CD8-positive, alpha-beta memory T cell (primary cell): ENCODE data around the gene GNA12. TPM values are rescaled to one million over a fixed set of nuclear protein-coding genes. Genes with fewer than 3 reads are reported as not detected.
"Not testable (repeated sequence)": the region's sequence is repeated elsewhere in the genome, so short reads cannot be mapped to it uniquely, and the experiment has no call there.

Experiments
- CTCF ChIA-PET: fragments of 350-600 bp; sonication (Branson Sonifier 250); formaldehyde crosslinking; loops from one replicate; lab custom pipeline; 2021; ENCODE audit warnings: antibody characterized with exemption; lab: Charles Lee
- POLR2A ChIA-PET: fragments of 350-600 bp; sonication (Branson Sonifier 250); formaldehyde crosslinking; loops from one replicate; lab custom pipeline; 2021; ENCODE audit warnings: antibody characterized with exemption; lab: Charles Lee
- DNase-seq, 5 donors: peaks; one replicate each; pipeline versions ENCODE4 v3.0.0 to v3.0.0-alpha.2; 2020 to 2022; ENCODE audit warnings: mixed read lengths in 1 of 5
- H3K27ac ChIP-seq: one replicate; pipeline ENCODE4 v1.7.0; 2013; ENCODE audit warnings: low read depth, mild to moderate bottlenecking, low read length, moderate library complexity
- H3K27me3 ChIP-seq: 2 replicates; pipeline ENCODE4 v1.7.0; 2013; ENCODE audit warnings: low read length, mild to moderate bottlenecking; ENCODE audit not compliant: insufficient read depth, poor library complexity, severe bottlenecking
- H3K36me3 ChIP-seq: 2 replicates; pipeline ENCODE4 v1.7.0; 2013; ENCODE audit warnings: mild to moderate bottlenecking, low read length, moderate library complexity; ENCODE audit not compliant: insufficient read depth
- H3K4me1 ChIP-seq: 2 replicates; pipeline ENCODE4 v1.7.0; 2013; ENCODE audit warnings: mild to moderate bottlenecking, low read length, moderate library complexity; ENCODE audit not compliant: insufficient read depth
- H3K4me3 ChIP-seq: 2 replicates; pipeline ENCODE4 v1.7.0; 2013; ENCODE audit warnings: mild to moderate bottlenecking, low read length
- H3K9me3 ChIP-seq: 2 replicates; pipeline ENCODE4 v1.7.0; 2013; ENCODE audit warnings: mild to moderate bottlenecking, low read length
- H3K27ac Mint-ChIP-seq, 8 donors: one replicate each; pipeline ENCODE4 v1.8.0; 2020 to 2021; ENCODE audit warnings: mixed read lengths in 8 of 8, mild to moderate bottlenecking in 6 of 8, inconsistent platforms in 3 of 8, moderate library complexity in 3 of 8
- H3K27me3 Mint-ChIP-seq, 2 donors: one replicate each; pipeline ENCODE4 v1.8.0; 2020 to 2021; ENCODE audit warnings: mixed read lengths in 2 of 2, mild to moderate bottlenecking in 1 of 2, moderate library complexity in 1 of 2
- H3K36me3 Mint-ChIP-seq, 3 donors: one replicate each; pipeline ENCODE4 v1.8.0; 2020 to 2021; ENCODE audit warnings: mixed read lengths in 3 of 3, inconsistent platforms in 1 of 3, mild to moderate bottlenecking in 1 of 3
- H3K4me1 Mint-ChIP-seq, 3 donors: one replicate each; pipeline ENCODE4 v1.8.0; 2020 to 2021; ENCODE audit warnings: mixed read lengths in 3 of 3, inconsistent platforms in 1 of 3, mild to moderate bottlenecking in 1 of 3
- H3K4me3 Mint-ChIP-seq, 7 donors: one replicate each; pipeline ENCODE4 v1.8.0; 2020 to 2021; ENCODE audit warnings: mixed read lengths in 7 of 7, mild to moderate bottlenecking in 6 of 7, moderate library complexity in 4 of 7, inconsistent platforms in 2 of 7
- H3K9me3 Mint-ChIP-seq, 5 donors: one replicate each; pipeline ENCODE4 v1.8.0; 2020 to 2022; ENCODE audit warnings: mixed read lengths in 5 of 5, mild to moderate bottlenecking in 3 of 5, moderate library complexity in 2 of 5, inconsistent platforms in 1 of 5
- polyA plus RNA-seq: library from polyadenylated mRNA; unstranded; fragments of 300-500 nt; fragmentation: Illumina TruSeq; gene quantifications from one replicate; pipeline ENCODE4 v1.2.3, GENCODE V29; 2021
- total RNA-seq, 2 experiments: library from RNA; stranded (reverse); gene quantifications; one replicate each; pipeline ENCODE4 v1.2.3, GENCODE V29; 2021

Gene GNA12
- total and polyA plus RNA-seq, 3 experiments from 2014 or later = 11.2 to 21.2 (median 20.6) TPM

DNA sequence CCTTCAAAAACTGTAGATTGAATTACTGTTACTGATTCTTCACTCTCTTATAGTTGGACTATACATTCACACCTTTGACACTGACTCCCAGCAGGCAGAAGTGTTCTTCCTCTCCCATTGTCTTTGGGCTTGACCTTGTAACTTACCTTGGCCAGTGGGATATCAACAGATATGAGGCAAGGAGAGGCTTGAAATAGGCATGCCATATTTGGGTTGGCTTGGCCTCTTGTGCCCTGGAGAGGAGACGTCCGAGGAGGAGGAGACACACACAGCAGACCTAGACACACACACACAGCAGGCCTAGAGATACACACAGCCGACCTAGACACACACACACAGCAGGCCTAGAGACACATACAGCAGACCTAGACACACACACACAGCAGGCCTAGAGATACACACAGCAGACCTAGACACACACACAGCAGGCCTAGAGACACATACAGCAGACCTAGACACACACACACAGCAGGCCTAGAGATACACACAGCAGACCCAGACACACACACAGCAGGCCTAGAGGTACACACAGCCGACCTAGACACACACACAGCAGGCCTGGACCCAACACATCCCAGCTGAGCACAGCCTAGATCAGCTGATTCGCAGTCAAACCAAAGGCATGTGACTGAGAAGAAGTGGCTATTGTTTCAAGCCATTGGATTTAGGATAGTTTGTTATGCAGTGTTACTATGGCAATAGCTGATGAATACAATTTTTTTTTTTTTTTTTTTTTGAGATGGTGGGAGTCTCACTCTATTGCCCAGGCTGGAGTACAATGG lies 12.5 kb upstream of the GNA12 start:
- no peaks in the 10 kb centered on the region for H3K9me3 Mint-ChIP-seq

DNA sequence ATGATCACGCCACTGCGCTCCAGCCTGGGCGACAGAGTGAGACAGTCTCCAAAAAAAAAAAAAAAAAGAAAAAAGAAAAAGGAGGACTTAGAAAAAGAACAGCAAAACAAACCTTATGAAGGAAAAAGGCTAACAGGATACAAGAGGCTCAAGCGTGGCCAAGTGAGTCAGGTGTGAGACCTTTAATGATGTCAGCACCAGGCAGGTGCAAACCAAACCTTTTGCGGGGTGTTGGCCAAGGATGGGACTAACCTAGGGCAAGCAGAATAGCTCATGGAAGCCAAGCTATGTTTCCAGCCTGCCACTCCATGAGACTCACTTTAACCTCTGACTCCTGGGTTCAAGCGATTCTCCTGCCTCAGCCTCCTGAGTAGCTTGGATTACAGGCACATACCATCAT lies 11.3 kb upstream of the GNA12 start:
- Histone ChIP-seq H3K27me3 (no peaks in the 10 kb centered on the region), H3K9me3 (no peaks in the 10 kb centered on the region), H3K36me3 (no peaks in the 10 kb centered on the region), H3K27ac (no peak overlapping the region), H3K4me1 (peaks cover 4% of the 10 kb centered on the region), H3K4me3 (no peak overlapping the region)
- Mint-ChIP-seq H3K27me3 (no peaks in the 10 kb centered on the region), H3K4me1 (peaks cover 7 to 8% (median 7%) of the 10 kb centered on the region in 3 donors), H3K27ac (no peak overlapping the region), H3K9me3 (no peaks in the 10 kb centered on the region), H3K4me3 (no peak overlapping the region), H3K36me3 (no peaks in the 10 kb centered on the region)
- no peak for DNase-seq
- ChIA-PET CTCF (no interaction called here), POLR2A (interaction anchor here (0.7 kb wide), 1 partner anchor 459 kb away, joined by 8 read pairs; no protein-coding TSS in a partner anchor)

More for the DNA sequence above, 12.5 kb upstream of the GNA12 start:
- no peaks in the 10 kb centered on the region for H3K4me1 ChIP-seq
- CTCF ChIA-PET = no interaction called here
- no peak overlapping the region for H3K27ac ChIP-seq
- DNase-seq = no peak
- peak overlapping the region in 1 of 8 donors; percentile 33 for H3K27ac Mint-ChIP-seq
- no peaks in the 10 kb centered on the region for H3K27me3 Mint-ChIP-seq
- peaks cover under 1 to 2% (median 1%) of the 10 kb centered on the region in 3 donors for H3K4me1 Mint-ChIP-seq
- H3K4me3 Mint-ChIP-seq = no peak overlapping the region
- no peaks in the 10 kb centered on the region for H3K9me3 ChIP-seq
- H3K36me3 Mint-ChIP-seq = no peaks in the 10 kb centered on the region
- POLR2A ChIA-PET = interaction anchor here (0.7 kb wide), 2 partner anchors 9 to 31 kb away, joined by 3 to 5 read pairs; no protein-coding TSS in a partner anchor
- no peak overlapping the region for H3K4me3 ChIP-seq
- H3K27me3 ChIP-seq = no peaks in the 10 kb centered on the region
- no peaks in the 10 kb centered on the region for H3K36me3 ChIP-seq

DNA sequence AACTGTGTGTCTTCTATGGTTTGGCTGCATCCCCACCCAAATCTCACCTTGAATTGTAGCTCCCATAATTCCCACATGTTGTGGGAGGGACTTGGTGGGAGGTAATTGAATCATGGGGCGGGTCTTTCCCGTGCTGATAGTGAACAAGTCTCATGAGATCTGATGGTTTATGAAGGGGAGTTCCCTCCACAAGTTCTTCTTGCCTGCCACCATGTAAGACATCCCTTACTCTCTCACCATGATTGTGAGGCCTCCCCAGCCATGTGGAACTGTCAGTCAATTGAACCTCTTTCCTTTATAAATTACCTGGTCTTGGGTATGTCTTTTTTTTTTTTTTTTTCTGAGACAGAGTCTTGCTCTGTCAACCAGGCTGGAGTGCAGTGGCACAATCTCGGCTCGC lies 9.4 kb upstream of the GNA12 start:
- H3K9me3 Mint-ChIP-seq, H3K36me3 ChIP-seq, H3K4me1 ChIP-seq, DNase-seq, H3K27me3 ChIP-seq, H3K4me1 Mint-ChIP-seq, POLR2A ChIA-PET, H3K4me3 ChIP-seq, H3K9me3 ChIP-seq, H3K27ac ChIP-seq, H3K4me3 Mint-ChIP-seq, H3K27me3 Mint-ChIP-seq, H3K36me3 Mint-ChIP-seq, H3K27ac Mint-ChIP-seq: not testable (repeated sequence)
- CTCF ChIA-PET = interaction anchor here (1.3 kb wide), 1 partner anchor 11 kb away, joined by 5 read pairs; no protein-coding TSS in a partner anchor

DNA sequence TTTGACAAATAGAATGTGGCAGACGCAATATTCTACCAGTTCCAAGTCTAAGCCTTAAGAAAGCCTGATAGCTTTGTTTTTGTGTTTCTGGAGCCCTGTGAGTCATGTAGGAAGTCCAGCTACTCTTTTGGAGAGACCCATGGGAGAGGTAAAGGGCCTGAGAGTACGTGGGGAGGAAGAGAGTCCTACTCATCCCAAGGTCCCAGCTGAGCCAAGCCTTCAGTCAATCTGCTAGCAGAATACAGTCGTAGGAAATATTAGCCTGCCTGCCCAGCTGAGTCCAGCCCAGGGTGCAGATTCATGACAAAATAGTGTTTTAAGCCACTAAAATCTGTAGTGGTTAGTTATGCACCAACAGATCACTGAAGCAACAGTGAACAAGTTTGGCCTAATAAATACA lies 9.0 kb upstream of the GNA12 start:
- H3K27me3 ChIP-seq = no peaks in the 10 kb centered on the region
- Mint-ChIP-seq H3K27ac (no peak overlapping the region), H3K36me3 (no peaks in the 10 kb centered on the region), H3K27me3 (no peaks in the 10 kb centered on the region), H3K4me3 (no peak overlapping the region), H3K9me3 (no peaks in the 10 kb centered on the region), H3K4me1 (peaks cover 7 to 8% (median 7%) of the 10 kb centered on the region in 3 donors)
- no peak overlapping the region for H3K4me3 ChIP-seq
- H3K9me3 ChIP-seq = no peaks in the 10 kb centered on the region
- H3K27ac ChIP-seq = no peak overlapping the region
- no peak for DNase-seq
- no peaks in the 10 kb centered on the region for H3K36me3 ChIP-seq
- peaks cover 4% of the 10 kb centered on the region for H3K4me1 ChIP-seq
- CTCF ChIA-PET = interaction anchor here (1.3 kb wide), 1 partner anchor 12 kb away, joined by 5 read pairs; no protein-coding TSS in a partner anchor
- POLR2A ChIA-PET = interaction anchor here (0.9 kb wide), 1 partner anchor 11 kb away, joined by 3 read pairs; no protein-coding TSS in a partner anchor

DNA sequence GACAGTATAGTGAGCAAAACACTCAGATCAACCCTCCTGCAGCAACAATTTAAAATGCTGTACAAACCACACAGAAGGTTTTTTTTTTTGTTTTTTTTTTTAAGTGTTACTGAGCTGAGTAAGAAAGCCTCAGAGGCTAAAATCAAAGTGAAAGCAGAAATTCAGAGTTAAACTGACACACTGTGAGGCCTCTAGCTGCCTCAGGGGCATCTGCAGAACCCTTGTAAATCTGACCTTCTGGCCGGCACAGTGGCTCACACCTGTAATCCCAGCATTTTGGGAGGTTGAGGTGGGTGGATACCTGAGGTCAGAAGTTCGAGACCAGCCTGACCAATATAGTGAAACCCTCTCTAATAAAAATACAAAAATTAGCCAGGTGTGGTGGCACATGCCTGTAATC lies 7.4 kb upstream of the GNA12 start:
- DNase-seq = peak in 1 of 5 donors; percentile 9
- Mint-ChIP-seq H3K4me1 (peaks cover 7 to 8% (median 7%) of the 10 kb centered on the region in 3 donors), H3K9me3 (no peaks in the 10 kb centered on the region), H3K27me3 (no peaks in the 10 kb centered on the region), H3K27ac (peak overlapping the region in 7 of 8 donors; percentile 39 to 93 (median 66)), H3K36me3 (no peaks in the 10 kb centered on the region), H3K4me3 (peak overlapping the region in 2 of 7 donors; percentile 8 to 21)
- Histone ChIP-seq H3K27ac (no peak overlapping the region), H3K36me3 (no peaks in the 10 kb centered on the region), H3K4me3 (no peak overlapping the region), H3K9me3 (no peaks in the 10 kb centered on the region), H3K27me3 (no peaks in the 10 kb centered on the region), H3K4me1 (peaks cover 4% of the 10 kb centered on the region)
- CTCF ChIA-PET = interaction anchor here (0.7 to 1.0 kb wide), 2 partner anchors 10 to 11 kb away, joined by 3 read pairs; no protein-coding TSS in a partner anchor
- POLR2A ChIA-PET = interaction anchor here (0.7 kb wide), 1 partner anchor 341 kb away, joined by 3 read pairs; no protein-coding TSS in a partner anchor

DNA sequence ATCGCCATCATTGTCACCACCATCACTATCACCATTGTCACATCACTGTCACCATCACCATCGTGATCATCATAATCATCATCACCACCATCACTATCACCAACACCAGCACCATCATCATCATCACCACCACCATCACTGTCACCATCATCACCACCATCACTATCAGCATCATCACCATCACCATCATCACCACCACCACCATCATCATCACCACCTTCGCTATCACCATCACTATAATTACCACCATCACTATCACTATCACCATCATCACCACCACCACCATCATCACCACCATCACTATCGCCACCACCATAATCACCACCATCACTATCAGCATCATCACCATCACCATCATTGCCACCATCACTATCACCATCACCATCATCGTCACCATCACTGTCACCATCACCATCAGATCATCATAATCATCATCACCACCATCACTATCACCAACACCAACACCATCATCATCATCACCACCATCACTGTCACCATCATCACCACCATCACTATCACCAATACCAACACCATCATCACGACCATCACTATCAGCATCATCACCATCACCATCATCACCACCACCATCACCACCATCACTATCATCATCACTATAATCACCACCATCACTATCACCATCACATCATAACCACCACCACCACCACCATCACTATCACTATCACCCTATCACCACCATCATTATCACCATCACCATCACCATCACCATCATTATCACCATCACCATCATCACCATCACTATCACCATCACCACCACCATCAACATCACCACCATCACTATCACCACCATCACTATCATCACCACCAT lies 6.0 kb upstream of the GNA12 start:
- H3K36me3 ChIP-seq = no peaks in the 10 kb centered on the region
- H3K4me3 Mint-ChIP-seq = no peak overlapping the region
- no peaks in the 10 kb centered on the region for H3K36me3 Mint-ChIP-seq
- no peaks in the 10 kb centered on the region for H3K27me3 Mint-ChIP-seq
- DNase-seq = no peak
- no peaks in the 10 kb centered on the region for H3K9me3 Mint-ChIP-seq
- no peak overlapping the region for H3K27ac ChIP-seq
- no peak overlapping the region for H3K27ac Mint-ChIP-seq
- ChIA-PET POLR2A (no interaction called here), CTCF (interaction anchor here (1.3 kb wide), 1 partner anchor 12 kb away, joined by 3 read pairs; no protein-coding TSS in a partner anchor)
- peaks cover 12 to 14% (median 13%) of the 10 kb centered on the region in 3 donors for H3K4me1 Mint-ChIP-seq
- H3K4me3 ChIP-seq = no peak overlapping the region
- no peaks in the 10 kb centered on the region for H3K27me3 ChIP-seq
- H3K9me3 ChIP-seq = no peaks in the 10 kb centered on the region
- peaks cover 4% of the 10 kb centered on the region for H3K4me1 ChIP-seq

DNA sequence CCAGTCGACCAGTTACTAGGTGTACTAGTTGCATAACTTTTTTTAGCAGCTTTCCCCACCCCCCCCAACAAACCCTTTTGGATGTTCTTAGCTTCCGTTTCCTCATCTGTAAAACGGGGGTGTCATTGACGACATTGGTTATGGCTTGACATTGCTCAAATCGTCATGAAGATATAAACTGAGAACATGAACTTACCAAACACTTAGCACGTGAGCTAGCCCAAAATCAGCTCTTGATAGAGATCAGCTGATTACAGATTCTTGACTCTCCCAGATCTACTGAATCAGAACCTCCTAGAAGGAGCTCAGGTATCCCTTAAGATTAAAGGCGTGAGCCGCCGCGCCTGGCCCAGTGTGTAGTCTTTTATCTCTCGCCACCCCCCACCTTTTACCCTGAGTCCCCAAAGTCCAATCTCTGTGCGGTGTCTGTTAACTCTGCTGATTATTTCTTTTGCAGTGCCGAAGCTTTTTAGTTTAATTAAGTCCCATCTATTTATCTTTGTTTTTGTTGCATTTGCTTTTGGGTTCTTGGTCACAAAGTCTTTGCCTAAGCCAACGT lies 1.0 kb upstream of the GNA12 start:
- H3K36me3 Mint-ChIP-seq = peaks cover 0 to 6% (median 1%) of the 10 kb centered on the region in 3 donors
- H3K27ac ChIP-seq = peak overlapping the region; percentile 34

More for the DNA sequence above, 1.0 kb upstream of the GNA12 start:
- DNase-seq = no peak
- H3K27ac Mint-ChIP-seq = peak overlapping the region in 3 of 8 donors; percentile 20 to 88 (median 42)
- Histone ChIP-seq H3K9me3 (no peaks in the 10 kb centered on the region), H3K27me3 (no peaks in the 10 kb centered on the region), H3K4me1 (peaks cover 16% of the 10 kb centered on the region), H3K36me3 (no peaks in the 10 kb centered on the region), H3K4me3 (peak overlapping the region; percentile 77)
- peaks cover 31 to 50% (median 47%) of the 10 kb centered on the region in 3 donors for H3K4me1 Mint-ChIP-seq
- CTCF ChIA-PET = interaction anchor here (0.6 to 0.7 kb wide), 2 partner anchors 48 to 50 kb away, joined by 3 to 4 read pairs; no protein-coding TSS in a partner anchor
- H3K9me3 Mint-ChIP-seq = no peaks in the 10 kb centered on the region
- no peaks in the 10 kb centered on the region for H3K27me3 Mint-ChIP-seq
- POLR2A ChIA-PET = no interaction called here
- H3K4me3 Mint-ChIP-seq = peak overlapping the region; percentile 61 to 93 (median 90)
